ENCODE data around the gene PHACTR3.
"Not testable (repeated sequence)": the region's sequence is repeated elsewhere in the genome, so short reads cannot be mapped to it uniquely, and the experiment has no call there.

PHACTR3 gene

GRCh38 chr20:59832406-59833363 is 228.3 kb downstream of the PHACTR3 start:
- DNase-seq: no peak

- DNase-seq: no peak
Observed at GRCh38 chr20:59835057-59835447, 230.7 kb downstream of the PHACTR3 start.

- no peak for DNase-seq
Observed at GRCh38 chr20:59835448-59836395, 231.4 kb downstream of the PHACTR3 start.

DNA sequence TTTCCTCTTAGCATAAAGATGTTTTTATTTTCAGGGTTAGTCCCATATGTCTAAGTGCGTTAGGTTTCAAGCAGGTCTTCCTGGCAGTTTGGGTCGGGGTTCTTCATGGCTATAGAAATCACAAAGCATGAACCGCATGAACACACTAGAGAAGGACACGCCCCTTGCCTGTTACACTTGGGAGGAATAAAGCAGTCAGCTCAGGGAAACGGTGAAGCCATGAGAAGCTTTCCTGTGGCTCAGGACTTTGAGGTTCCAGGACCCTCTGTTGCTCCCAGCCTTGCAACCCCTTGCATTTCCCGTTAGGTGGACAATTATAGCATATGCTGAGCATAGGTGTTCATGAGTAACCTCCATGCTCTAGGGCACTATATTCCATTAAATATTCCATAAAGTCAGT is 232.4 kb downstream of the PHACTR3 start:
- DNase-seq: no peak

DNA sequence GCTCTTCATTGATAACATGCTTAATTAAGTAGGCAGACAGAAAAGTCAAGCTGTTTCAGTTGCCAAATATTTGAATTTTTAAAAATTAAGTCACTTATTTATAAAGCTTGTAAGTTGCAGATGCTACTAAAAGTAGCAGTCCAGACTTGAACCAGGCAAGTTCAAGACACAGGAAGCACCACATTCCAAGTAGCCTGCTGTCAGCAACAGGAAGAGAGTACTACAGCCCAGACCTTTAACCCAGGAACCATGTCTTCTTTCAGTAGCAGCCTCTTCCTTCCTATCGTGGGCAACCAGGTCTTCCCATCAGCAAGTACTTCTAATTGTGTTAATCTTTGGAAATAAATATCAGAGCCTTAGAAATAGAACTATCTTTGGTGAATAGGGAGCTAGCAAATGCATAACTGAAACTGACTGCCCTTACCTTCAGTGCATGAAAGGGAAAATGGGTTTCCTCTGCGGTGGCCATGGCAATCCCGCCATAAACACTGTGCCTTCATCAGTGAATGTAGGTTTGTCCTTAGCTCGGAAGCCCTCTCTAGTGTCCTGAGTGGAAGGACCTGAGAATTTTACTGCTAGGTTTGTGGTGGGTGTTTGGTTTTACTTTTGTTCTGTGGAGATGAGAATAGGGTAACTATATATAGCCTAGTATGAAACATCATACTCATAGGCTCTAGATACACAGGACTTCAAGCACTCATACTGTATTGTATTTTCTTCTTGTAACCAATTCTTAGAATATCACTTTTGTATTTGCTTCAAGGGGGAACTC is 233.5 kb downstream of the PHACTR3 start:
- no peak for DNase-seq

DNA sequence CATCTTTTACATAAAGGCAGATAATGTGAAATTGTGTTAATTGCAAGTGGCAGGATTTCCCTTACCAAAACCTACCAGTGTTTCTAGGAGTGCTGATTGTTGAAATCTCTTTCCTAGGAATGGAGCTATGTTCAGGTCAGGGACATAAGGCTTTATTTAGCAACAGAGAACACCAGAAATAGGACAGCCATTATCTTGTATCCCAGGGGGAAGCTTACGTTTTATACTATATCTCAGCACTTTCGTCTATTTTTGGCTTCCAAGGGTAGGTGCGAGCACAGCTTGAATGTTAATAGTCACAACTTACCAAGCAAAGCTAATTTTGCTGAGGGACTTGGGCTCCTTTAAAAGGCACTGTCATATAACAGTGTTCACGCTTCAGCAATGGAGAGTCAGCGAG is 235.1 kb downstream of the PHACTR3 start:
- no peak for DNase-seq

DNA sequence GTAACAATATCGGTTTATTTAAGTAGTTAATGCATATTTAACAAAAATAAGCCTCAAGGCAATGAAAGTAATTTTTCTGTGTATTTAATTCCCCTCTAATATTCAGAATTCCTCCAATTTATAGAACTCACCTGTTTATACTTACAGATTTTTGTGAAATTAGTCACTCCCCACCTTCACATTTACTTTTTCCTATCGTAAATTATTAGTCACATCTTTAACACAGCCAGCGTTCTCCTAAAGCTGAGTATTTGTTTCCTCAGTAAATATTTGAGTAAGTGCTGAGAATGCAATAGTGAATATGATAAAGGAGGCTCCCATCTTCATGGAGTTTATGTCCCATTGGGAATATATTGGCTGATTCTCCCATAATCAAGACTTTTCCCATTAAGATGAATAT is 241.1 kb downstream of the PHACTR3 start:
- DNase-seq: no peak

GRCh38 chr20:59848182-59848581 is 243.8 kb downstream of the PHACTR3 start:
- DNase-seq: no peak

DNA sequence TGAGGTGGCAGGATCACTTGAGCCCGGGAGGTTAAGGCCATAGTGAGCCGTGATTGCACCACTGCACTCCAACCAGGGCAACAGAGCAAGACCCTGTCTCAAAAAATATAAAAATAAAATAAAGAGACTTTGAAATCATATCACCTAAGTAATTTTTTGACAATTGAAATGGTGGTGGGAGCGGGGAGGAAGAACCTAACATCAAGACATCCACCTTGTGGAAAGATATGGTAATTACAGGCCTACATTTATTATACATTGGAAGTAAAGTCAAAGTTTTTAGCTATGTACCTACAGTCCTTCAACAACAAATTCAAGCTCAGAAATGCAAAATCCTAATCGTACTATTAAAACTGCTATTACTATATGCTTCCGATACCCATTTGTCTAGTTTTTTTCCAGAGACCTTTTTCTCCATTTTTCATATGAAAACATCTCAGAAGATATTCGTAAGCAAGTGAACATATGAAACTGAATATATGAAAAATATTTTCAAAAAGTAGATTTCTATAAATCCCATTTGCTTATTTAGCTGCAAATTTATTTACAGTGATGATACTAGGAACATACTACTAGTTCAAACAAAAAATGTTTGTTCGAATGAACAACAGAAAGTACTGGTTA is 245.8 kb downstream of the PHACTR3 start:
- DNase-seq: no peak

DNA sequence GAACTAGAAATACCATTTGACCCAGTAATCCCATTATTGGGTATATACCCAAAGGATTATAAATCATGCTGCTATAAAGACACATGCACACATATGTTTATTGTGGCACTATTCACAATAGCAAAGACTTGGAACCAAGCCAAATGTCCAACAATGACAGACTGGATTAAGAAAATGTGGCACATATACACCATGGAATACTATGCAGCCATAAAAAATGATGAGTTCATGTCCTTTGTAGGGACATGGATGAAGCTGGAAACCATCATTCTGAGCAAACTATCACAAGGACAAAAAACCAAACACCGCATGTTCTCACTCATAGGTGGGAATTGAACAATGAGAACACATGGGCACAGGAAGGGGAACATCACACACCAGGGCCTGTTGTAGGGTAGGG is 252.2 kb downstream of the PHACTR3 start:
- DNase-seq: not testable (repeated sequence)

DNA sequence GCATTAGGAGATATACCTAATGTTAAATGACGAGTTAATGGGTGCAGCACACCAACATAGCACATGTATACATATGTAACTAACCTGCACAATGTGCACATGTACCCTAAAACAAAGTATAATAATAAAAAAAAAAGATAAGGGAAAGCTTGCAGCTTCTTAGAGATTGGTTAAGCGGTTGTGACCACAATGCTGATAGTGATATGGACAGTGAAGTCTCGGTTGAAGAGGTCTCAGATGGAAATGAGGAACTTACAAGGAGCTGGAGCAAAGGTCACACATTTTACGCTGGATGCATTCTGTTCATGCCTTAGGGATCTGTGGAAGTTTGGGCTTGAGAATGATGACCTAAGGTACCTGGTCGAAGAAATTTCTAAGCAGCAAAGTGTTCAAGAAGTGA is 252.6 kb downstream of the PHACTR3 start:
- not testable (repeated sequence) for DNase-seq

DNA sequence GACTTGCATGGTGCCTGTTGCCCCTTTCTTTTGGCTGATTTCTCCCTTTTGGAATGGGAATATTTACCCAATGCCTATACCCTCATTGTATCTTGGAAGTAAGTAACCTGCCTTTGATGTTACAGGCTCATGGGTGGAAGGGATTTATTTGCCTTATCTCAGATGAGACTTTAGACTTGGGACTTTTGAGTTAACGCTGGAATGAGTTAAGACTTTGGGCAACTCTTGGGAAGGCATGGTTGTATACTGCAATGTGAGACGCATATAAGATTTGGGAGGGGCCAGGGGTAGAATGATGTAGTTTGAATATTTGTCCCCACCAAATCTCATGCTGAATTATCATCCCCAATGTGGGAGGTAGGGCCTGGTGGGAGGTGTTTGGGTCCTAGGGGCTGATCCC is 253.6 kb downstream of the PHACTR3 start:
- DNase-seq: no peak

- no peak for DNase-seq
Observed at GRCh38 chr20:59858425-59858824, 254.1 kb downstream of the PHACTR3 start.

DNA sequence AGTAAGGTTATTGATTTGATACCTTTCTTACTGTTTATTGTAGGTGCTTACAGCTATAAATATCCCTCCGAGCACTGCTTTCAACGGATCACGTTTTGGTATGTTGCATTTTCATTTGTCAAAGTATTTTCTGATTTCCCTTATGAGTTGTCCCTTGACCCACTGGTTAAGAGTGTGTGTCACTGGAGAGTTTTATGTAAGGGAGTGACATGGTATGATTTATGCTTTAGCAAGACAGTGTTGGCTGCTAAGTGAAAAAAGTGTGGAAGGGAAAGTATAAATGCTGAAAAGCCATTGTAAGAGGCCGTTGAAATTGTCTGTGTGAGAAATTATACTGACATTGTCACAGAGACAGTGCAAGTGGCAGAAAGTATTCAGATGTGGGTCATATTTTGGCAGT is 257.1 kb downstream of the PHACTR3 start:
- no peak for DNase-seq

GRCh38 chr20:59863058-59863457 is 258.7 kb downstream of the PHACTR3 start:
- DNase-seq: no peak

GRCh38 chr20:59864726-59865125 is 260.4 kb downstream of the PHACTR3 start:
- DNase-seq: no peak

DNA sequence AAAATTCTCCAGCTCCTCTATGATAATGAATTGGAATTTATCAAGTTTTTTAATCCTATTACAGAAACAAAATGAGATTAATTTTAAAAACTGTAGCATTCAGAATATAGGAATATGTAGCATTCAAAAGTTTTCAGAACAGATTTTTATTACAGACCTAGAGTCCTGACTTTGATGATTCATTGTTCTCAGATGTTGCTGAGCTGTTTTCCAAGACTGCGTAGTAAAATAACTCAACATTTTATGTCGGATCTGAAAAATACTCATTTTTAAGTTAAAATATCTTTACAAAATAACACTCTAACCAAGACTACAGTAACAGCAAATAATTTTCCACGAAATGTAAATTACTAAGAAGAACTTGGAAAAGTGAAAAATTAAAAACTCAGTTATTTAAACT is 262.0 kb downstream of the PHACTR3 start:
- no peak for DNase-seq

GRCh38 chr20:59871096-59871495 is 266.8 kb downstream of the PHACTR3 start:
- DNase-seq: no peak

GRCh38 chr20:59873409-59873808 is 269.1 kb downstream of the PHACTR3 start:
- DNase-seq: no peak

DNA sequence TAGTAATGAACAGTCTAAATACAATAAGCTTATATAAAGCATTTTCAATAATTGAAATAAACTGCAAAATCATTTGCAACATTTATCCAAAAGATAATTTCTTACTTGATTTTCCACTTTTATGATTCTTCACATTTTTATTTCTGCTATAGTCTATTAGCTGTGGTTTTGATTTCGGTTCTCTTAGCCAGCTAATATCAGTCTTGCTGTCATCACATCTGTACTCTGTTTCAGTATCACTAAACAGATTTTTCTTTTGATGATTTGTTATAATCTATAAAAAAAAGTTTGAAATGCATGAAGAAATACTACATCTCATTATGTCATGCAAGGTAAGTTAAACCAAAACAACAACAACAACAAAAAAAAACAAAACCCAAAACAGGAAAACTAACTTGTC is 275.9 kb downstream of the PHACTR3 start:
- DNase-seq: no peak

- no peak for DNase-seq
Observed at GRCh38 chr20:59884494-59884893, 280.2 kb downstream of the PHACTR3 start.

DNA sequence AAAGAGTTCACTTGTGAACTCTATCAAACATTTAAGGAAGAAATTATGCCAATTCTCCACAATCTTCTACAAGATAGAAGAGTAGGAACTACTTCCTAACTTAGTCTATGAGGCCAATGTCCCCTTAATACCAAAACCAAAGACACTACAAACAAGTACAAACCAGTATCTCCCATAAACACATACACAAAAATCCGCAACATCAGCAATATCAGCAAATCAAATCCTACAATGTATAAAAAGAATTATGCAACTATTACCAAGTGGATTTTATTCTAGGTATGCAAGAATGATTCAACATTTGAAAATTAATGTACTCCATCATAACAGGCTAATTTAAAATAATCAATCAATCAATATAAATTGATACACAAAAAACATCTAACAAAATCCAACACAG is 283.7 kb downstream of the PHACTR3 start:
- DNase-seq: no peak
